Measurements from ENCODE around the gene IGSF6.
"Not testable (repeated sequence)": the region's sequence is repeated elsewhere in the genome, so short reads cannot be mapped to it uniquely, and the experiment has no call there.

Gene IGSF6

DNA sequence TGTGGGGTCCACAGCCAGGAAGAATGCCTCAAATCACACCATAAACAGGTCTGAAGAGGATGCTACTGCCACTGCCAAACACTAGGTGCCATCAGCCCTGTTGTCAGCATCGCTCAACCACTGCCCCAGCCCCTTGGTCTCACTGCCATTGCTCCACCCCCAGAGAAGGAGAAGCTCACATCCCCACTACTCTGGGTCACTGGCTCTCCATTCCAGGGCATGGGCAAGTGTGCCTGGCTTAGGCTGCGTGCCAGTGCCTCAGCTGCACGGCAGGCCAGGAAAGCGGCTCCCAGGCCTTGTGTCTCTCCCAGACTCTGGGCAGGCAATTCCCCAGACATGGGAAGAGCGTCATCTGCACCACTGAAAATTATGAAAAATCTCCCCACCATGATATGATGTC, 1.2 kb upstream of the IGSF6 start:
- TF ChIP-seq, protein P1, sequence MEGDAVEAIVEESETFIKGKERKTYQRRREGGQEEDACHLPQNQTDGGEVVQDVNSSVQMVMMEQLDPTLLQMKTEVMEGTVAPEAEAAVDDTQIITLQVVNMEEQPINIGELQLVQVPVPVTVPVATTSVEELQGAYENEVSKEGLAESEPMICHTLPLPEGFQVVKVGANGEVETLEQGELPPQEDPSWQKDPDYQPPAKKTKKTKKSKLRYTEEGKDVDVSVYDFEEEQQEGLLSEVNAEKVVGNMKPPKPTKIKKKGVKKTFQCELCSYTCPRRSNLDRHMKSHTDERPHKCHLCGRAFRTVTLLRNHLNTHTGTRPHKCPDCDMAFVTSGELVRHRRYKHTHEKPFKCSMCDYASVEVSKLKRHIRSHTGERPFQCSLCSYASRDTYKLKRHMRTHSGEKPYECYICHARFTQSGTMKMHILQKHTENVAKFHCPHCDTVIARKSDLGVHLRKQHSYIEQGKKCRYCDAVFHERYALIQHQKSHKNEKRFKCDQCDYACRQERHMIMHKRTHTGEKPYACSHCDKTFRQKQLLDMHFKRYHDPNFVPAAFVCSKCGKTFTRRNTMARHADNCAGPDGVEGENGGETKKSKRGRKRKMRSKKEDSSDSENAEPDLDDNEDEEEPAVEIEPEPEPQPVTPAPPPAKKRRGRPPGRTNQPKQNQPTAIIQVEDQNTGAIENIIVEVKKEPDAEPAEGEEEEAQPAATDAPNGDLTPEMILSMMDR (conservative IDR thresholded peaks at IDR 0.05; ENCODE audit: low read length), result no peak
- H3K4me3 ChIP-seq (ENCODE audit: low read length), result no peak overlapping the region
- no peak for DNase-seq (ENCODE audit: low read depth)

DNA sequence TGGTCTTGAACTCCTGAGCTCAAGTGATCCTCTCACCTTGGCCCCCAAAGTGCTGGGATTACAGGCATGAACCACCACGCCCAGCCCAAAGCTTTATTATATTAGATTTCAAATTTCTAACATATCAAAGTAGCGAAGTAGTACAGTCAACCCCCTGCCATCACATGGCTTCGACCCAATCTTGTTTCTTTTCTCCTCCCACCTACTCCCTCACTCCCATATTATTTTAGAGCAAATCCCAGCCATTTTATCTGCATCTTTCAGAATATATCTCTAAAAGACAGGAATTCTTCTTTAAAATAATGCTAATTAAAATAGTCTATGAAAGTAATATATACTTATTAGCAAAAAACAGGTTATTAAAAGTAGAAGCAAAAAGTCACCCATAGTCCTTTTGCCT, 893 bp downstream of the IGSF6 start:
- TF ChIP-seq, protein P1 (conservative IDR thresholded peaks at IDR 0.05; ENCODE audit: low read length), result no peak
- no peak for DNase-seq (ENCODE audit: low read depth)
- H3K4me3 ChIP-seq (ENCODE audit: low read length), result no peak overlapping the region

DNA sequence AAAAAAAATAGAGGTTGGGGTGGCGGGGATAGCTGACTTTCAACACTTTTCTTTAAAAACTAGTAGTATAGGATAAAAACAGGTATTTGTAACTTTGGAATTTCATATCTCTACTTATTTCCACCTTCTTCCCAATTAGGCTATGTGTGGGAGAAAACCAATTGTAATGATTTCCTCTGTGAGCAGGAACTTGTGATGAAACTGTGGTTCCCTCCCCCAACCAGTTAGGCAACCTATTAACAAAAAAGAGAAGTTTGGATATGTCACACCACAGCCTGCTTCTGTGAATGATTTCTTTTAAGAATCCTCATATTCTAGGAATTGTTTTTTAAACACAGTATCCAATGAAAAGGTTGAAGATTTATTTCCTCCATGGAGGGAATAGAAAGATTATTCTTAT, 1.9 kb downstream of the IGSF6 start:
- no peak overlapping the region for H3K4me3 ChIP-seq (ENCODE audit: low read length)
- DNase-seq (ENCODE audit: low read depth), result peak; percentile 41
- TF ChIP-seq, protein P1 (conservative IDR thresholded peaks at IDR 0.05; ENCODE audit: low read length), result no peak

DNA sequence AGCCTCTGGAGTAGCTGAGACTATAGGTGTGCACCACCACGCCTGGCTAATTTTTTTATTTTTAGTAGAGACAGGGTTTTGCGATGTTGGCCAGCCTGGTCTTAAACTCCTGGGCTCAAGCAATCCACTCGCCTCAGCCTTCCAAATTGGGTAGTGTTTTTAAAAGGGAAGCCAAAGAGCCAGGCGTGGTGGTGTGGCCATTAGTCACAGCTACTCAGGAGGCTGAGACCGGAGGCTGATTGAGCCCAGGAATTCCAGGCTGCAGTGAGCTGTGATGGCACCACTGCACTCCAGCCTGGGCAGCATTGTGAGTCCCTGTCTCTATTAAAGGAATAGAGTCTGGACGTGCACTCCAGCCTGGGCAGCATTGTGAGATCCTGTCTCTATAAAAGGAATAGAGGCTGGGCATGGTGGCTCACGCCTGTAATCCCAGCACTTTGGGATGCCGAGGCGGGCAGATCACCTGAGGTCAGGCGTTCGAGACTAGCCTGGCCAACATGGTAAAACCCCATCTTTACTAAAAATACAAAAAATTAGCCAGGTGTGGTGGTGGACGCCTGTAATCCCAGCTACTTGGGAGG, 2.5 kb downstream of the IGSF6 start:
- DNase-seq (ENCODE audit: low read depth); H3K4me3 ChIP-seq (ENCODE audit: low read length): not testable (repeated sequence)

DNA sequence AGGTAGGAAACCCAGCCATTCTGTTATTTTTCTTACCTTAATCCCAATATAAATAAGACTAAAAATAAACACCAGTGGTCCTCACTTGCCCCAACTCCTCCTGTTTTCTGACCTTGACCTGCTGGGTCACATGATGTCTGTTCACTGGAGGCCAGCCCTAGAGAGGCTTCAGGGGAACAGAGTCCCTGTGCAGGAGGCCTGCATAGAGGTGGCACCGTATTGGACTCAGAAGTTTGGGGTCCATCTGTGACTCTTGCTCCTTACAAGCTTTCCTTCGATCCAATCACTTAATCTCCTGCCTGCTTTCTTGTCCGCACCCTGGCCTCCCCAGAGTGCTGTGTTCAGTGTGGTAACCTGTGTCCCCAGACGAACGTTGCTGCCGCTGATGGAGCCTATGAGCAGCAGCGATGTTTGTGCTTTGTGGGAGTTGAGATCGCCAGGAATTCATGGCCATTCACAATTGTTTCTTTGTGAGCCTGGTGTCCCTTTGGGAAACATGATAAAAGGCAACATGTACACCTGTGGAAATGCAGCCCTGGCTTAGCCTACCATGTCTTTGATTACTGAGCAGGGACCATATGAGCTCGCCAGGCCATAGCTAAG, 4.7 kb downstream of the IGSF6 start:
- no peak overlapping the region for H3K4me3 ChIP-seq (ENCODE audit: low read length)
- TF ChIP-seq, protein P1 (conservative IDR thresholded peaks at IDR 0.05; ENCODE audit: low read length), result no peak
- no peak for DNase-seq (ENCODE audit: low read depth)

DNA sequence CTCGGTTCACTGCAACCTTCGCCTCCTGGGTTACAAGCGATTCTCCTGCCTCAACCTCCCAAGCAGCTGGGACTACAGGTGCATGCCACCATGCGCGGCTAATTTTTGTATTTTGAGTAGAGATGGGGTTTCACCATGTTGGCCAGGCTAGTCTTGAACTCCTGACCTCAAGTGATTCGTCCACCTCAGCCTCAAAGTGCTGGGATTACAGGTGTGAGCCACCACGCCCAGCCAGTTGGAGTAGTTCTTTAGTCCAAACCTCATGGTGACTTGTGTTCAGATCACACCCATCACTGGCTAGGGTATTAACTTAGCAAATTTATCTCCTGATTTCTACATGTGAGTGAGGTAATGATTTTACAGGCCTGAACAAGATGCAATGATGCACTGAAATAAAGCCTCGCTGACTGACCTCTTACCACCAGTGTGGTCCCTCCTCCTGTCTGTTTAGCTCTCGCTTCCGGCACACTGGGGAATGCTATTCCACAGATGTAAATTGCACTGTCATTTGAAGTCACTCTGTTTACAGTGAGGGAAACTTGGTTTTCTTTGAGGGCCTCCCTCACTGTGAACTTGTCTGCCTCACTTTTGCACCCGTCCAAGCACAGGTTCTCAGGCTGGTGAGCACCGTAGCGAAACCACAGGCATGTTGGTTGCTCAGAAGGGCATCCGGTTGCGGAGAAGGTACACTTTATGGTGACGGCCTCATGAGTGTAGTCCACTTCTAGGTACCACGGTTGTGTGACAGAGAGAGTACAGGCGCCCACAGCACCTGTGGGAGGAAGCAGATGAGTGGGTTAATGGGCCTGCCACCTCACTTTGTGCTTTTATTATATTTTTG, 5.5 kb downstream of the IGSF6 start:
- no peak overlapping the region for H3K4me3 ChIP-seq (ENCODE audit: low read length)
- TF ChIP-seq, protein P1 (conservative IDR thresholded peaks at IDR 0.05; ENCODE audit: low read length), result no peak
- no peak for DNase-seq (ENCODE audit: low read depth)

DNA sequence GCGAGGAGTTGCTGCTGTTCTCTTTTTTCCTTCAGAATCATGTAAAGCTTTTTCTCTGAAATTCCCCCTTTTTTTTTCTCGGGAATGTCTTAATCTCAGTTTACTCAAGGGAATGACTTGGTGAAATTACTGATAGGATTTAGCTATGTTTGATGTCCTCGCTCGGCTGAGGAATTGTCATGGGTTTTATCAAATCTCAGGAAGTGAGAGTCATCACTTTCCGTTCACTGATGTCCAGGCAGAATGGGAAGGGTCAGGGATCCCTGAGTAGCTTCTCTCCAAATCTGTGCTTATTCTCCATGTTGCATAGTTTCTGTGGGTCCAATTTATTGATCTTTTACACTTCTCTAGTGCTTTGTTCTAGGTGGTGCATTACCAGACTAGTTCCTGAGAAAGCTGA, 6.3 kb downstream of the IGSF6 start:
- H3K4me3 ChIP-seq (ENCODE audit: low read length), result no peak overlapping the region

More for the DNA sequence above, 6.3 kb downstream of the IGSF6 start:
- no peak for DNase-seq (ENCODE audit: low read depth)
- TF ChIP-seq, protein P1 (conservative IDR thresholded peaks at IDR 0.05; ENCODE audit: low read length), result no peak

All from AG10803 (cell line).